Mucosa of gallbladder (tissue), 1 donor: Measurements from ENCODE around the gene DBN1. TPM values are rescaled to one million over a fixed set of nuclear protein-coding genes. Genes with fewer than 3 reads are reported as not detected.

ENCODE experiments used
- DNase-seq: peaks from one replicate; pipeline ENCODE4 v3.0.0-alpha.2; 2020; ENCODE audit warnings: low spot score
- total RNA-seq: library from RNA; stranded (reverse); gene quantifications from one replicate; pipeline ENCODE4 v1.2.1, GENCODE V29; 2021
- donor health status: DM: no; HTN: no; CAD: no.

The DBN1 gene
- total RNA-seq, 1 donor from 2014 or later: 89.0 TPM

DNA sequence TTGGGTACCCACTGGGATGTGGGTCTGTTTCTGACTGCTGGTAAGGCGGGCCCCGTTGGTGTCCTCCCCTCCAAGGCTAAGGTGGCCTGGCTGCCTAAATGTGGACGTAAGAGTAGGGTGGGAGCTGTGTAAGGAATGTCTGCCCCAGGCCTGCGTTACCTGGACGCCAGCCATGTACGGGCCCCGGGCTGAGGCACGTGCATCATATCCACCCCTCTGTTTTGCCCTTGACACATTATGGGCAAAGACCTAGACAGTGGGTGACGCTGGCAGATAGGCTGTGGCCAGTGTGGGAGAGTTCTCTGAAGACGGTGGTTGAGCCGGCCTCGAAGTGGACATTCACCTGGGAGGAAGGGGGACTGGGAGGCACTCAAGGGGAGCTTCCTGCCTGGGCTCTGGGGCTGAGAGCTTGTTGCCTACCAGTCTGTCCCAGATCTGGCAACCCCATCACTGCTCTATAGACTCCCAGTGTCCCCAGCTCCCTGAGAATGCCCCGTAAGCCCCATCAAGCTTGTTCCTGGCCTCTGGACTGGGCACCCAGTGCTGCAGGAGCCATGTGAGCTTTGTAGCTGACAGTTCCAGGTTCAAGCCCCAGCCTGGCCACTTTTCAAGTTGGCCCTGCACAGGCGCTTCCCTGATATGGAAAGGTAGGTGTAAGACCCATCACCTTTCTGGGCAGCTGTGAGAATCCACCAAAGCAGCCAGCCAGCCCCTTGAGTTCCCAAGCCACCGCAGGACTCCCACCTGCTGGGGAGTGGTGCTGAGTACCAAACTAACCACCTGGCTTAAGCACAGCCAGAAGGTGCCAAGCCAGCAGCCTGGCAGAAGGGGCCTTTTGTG, 30.1 kb downstream of the DBN1 start:
- no peak for DNase-seq

GRCh38 chr5:177442066-177442826, 31.2 kb downstream of the DBN1 start:
- DNase-seq: no peak

GRCh38 chr5:177440990-177441780, 32.2 kb downstream of the DBN1 start:
- DNase-seq: no peak

GRCh38 chr5:177440211-177440989, 33.0 kb downstream of the DBN1 start:
- DNase-seq: no peak

- DNase-seq: no peak
Measured at GRCh38 chr5:177439518-177440053, 33.8 kb downstream of the DBN1 start.

DNA sequence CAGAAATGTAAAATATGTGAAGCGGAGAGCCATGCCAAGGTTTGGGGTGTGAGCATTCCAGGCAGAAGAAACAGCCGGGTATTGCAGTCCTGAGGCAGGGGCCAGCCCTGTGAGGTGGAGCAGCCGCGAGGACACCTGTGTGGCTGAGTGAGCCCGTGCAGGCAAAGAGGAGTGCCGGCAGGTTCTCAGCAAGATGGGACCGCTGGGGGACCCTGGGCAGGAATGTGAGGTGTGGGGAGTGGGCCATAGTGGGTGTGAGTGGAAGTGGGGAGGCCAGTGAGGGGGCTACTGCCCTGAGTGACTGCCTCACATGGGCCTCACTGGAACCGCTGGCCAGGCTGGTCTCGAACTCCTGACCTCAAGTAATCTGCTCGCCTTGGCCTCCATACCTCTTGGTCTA, 35.0 kb downstream of the DBN1 start:
- DNase-seq: no peak

DNA sequence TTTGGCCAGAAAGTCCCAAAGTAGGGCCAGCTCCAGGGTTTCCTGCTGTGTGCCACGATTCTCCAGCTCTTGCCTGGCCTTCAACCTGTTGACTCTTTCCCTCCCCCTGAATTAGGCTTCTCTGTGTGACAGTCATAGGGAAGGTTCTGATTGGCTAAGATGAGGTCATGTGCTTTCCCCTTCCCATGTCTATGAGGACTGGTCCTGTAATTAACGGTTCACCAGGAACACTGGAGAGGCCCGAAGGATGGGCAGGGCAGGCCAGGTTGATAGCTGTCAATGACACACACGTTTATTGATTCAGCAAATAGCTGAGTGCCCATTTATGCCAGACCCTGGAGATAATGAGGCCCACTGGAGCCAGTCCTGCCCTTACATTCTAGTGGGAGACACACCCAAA, 35.8 kb downstream of the DBN1 start:
- DNase-seq: no peak

- no peak for DNase-seq
Measured at GRCh38 chr5:177435847-177436536, 37.4 kb downstream of the DBN1 start.

DNA sequence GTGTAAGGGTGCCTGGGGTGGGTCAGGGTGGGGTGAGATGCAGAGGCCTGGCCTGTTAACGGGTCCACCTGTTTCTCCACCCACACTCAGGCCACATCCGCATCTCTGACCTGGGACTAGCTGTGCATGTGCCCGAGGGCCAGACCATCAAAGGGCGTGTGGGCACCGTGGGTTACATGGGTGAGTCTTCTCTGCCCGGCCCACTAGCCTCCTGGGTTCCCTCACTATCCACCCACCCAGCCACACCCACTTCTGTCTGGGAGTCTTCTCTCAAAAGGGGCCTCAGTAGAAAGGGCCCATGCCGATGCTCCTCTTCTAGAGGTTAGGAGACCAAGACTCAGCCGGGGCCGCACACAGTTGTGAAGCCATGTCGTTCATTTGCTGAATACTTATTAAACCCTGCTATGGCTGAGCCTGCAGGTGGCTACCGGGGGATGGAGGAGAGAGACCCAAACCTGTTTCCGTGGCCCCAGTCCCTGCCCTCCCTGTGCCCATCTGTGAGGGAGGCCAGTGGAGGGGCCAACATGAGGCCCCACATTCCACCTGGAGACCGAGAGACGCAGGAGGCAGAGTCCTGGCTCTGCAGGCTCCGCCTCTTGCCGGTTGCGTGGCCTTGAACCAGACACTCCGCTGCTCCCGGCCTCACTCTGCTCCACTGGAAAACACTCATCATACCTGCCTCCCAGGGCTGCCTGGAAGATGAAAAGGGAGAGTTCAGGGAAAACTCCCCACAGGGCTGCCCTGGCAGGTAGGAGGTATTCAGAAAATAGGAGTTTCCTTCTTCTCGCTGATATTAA, 38.3 kb downstream of the DBN1 start:
- no peak for DNase-seq

GRCh38 chr5:177434437-177434836, 39.0 kb downstream of the DBN1 start:
- DNase-seq: no peak

DNA sequence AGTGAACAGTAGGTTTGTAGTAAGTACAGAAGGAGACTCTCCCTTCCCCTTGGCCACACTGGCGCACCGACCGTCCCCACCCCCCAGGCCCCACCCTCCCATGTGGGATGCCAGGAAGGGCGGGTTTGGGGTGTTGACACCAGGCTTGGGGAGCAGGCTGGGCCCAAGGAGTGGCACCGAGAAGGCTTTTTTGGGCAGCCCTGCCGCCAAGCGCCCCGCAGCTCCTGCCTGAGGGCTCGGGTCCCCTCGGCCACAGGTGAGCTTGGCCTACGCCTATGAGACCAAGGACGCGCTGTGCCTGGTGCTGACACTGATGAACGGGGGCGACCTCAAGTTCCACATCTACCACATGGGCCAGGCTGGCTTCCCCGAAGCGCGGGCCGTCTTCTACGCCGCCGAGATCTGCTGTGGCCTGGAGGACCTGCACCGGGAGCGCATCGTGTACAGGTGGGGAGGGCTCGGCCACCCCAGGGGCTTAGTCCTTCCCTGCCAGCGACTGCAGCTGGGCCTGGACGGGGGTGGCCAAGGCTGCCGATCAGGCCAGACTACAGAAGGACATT, 39.7 kb downstream of the DBN1 start:
- no peak for DNase-seq

DNA sequence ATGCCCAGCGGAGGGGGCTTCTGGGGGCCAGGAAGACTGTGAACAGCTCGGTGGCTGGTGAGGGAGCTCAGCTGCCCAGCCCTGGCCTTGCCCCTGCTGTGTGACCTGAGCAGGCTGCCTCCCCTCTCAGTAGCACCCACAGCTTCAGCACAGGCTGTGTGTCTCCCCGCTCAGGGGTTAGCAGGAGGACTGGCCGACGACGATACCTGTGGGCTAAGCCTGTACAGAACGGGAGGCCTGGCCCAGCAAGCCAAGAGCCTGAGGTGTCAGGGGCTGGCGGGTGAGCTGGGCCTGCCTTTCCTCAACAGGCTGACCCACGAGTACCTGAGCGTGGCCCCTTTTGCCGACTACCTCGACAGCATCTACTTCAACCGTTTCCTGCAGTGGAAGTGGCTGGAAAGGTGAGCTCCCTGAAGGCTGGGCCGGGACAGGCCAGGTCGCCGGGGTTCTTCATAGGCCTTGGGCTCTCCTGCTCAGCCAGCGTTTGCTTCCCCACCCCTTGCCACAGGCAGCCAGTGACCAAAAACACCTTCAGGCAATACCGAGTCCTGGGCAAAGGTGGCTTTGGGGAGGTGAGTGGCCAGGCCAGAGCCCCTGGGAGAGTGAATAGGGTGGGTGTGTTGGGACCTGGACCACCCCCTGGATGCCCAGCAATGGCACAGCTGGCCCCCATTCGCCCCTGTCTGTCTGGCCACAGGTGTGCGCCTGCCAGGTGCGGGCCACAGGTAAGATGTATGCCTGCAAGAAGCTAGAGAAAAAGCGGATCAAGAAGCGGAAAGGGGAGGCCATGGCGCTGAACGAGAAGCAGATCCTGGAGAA, 40.4 kb downstream of the DBN1 start:
- DNase-seq: no peak

DNA sequence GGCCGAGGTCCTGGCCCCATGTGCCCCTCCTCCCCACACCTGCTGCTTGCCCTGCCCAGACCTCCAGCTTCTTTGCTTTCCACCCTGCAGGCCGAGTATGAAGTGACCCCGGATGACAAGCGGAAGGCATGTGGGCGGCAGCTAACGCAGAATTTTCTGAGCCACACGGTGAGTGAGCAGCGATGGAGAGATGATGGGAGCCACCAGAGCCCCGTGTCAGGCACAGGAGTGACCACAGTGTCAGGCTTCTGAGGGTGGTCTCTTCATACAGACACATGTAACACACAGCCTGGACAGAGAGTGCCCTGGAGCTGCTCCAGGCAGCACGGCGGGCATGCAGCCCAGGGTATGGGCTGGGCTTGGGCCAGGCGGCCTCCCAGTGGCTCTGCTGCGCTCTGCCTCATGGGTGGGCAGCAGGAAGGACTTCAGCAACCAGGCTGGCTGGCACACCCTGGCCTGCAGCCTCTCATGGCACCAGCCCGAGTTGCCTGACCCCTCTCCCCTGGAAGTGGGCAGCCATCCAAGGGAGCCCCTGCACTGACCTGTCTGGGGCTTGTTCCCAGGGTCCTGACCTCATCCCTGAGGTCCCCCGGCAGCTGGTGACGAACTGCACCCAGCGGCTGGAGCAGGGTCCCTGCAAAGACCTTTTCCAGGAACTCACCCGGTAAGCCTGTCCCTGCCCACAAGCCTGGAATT, 41.1 kb downstream of the DBN1 start:
- no peak for DNase-seq

DNA sequence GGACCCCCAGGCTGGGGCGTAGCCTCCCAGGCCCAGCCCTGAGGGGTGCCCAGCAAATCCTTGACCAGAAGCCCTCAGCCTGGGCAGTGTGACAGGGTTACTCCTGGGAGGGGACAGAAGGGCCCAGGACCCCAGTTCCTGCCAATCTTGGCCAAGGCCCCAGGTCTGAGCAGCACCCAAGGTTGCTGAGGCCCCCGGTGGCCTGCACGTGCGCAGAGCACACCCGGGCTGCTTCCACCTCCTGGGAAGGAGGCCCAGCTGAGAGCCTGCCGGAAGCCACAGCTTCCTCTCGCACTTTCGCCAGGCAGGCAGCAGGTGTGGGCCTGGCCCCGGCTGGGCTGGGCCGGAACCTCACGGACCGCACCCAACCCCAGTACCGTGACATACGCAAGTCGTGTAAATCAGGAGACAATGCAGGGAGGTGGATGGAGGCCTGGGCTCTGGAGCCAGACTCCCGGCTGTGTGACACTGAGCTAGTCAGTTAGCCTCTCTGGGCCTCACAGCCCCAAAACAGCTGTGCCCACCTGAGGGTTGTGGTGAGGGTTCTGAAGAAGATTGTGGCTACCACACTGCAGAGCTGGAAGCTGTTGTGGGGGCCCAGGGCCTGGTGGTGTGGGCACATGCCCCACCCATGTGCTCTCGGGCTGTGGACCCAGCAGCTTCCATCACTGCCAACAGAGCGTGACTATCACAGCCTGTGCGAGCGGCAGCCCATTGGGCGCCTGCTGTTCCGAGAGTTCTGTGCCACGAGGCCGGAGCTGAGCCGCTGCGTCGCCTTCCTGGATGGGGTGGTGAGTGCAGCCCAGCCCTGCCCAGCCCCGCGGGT, 41.9 kb downstream of the DBN1 start:
- DNase-seq: no peak

- no peak for DNase-seq
Measured at GRCh38 chr5:177430972-177431316, 42.5 kb downstream of the DBN1 start.

DNA sequence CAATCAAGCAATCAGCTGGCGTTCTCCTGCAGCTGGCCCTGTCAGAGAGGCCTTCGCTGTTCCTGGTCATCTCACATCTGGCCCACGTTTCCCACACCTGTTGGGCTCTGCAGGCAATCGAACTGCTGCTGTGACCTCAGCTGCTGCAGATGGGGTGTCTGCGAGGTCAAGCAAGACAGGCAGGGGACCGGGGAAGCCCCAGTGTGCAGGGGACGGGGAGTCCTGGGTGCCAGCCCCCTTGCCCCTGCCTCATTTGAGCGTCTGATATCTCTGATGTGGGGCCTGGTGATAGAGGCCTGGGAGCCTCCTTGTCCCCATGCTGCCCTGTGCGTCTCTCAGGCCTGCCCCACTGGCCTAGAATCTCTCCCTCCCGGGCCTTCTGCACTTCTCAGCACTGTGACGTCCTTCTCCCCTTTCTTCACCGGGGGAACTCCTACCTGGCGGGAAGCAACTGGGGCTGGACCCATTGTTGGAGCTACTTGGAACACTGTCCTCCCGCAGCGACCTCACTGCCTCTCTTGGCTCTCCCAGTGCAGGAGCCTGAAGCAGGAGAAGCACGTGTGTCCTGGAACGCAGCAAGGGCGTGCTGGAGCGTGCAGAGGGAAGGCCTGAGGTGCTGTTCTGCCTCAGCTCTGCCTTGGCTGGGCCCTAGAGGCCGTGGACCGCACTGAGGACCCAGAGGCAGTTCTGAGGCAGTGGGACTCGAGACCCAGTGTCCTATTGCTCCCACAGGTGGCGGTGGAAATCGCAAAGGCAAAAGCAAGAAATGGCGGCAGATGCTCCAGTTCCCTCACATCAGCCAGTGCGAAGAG, 43.1 kb downstream of the DBN1 start:
- DNase-seq: no peak
